GM21390 (cell line): ENCODE measurements around the gene DNAAF5.
A peak's percentile ranks its signal among the peaks of the same experiment; 100 is the strongest.

Experiments used
- ATAC-seq: cut with Tn5 transposase; IDR thresholded peaks from one replicate; pipeline ENCODE4 v1.9.1; 2021; ENCODE audit not compliant: unreplicated experiment

Gene DNAAF5

GRCh38 chr7:706721-707120 is 19.8 kb upstream of the DNAAF5 start:
- ATAC-seq, result no peak

- ATAC-seq, result no peak
These were observed 19.1 kb upstream of the DNAAF5 start for GRCh38 chr7:707296-708000.

GRCh38 chr7:710161-710560 is 16.3 kb upstream of the DNAAF5 start:
- ATAC-seq, result no peak

- ATAC-seq, result no peak
These were observed 15.2 kb upstream of the DNAAF5 start for GRCh38 chr7:711093-711921.

- ATAC-seq, result no peak
These were observed 14.5 kb upstream of the DNAAF5 start for GRCh38 chr7:711922-712380.

- no peak for ATAC-seq
These were observed 13.9 kb upstream of the DNAAF5 start for GRCh38 chr7:712381-713138.

- no peak for ATAC-seq
These were observed 13.4 kb upstream of the DNAAF5 start for GRCh38 chr7:713139-713457.

- ATAC-seq, result no peak
These were observed 12.8 kb upstream of the DNAAF5 start for GRCh38 chr7:713488-714230.

GRCh38 chr7:714251-714671 is 12.2 kb upstream of the DNAAF5 start:
- ATAC-seq, result no peak

- ATAC-seq, result no peak
These were observed 10.3 kb upstream of the DNAAF5 start for GRCh38 chr7:716222-716621.

- no peak for ATAC-seq
These were observed 9.9 kb upstream of the DNAAF5 start for GRCh38 chr7:716636-717035.

- no peak for ATAC-seq
These were observed 4.8 kb upstream of the DNAAF5 start for GRCh38 chr7:721619-722248.

GRCh38 chr7:723541-723940 is 3.0 kb upstream of the DNAAF5 start:
- ATAC-seq, result no peak

GRCh38 chr7:724298-724697 is 2.2 kb upstream of the DNAAF5 start:
- no peak for ATAC-seq

GRCh38 chr7:725223-726005 is 1.1 kb upstream of the DNAAF5 start:
- no peak for ATAC-seq

GRCh38 chr7:726854-727103 is 280 bp downstream of the DNAAF5 start:
- peak; percentile 21 for ATAC-seq

GRCh38 chr7:727104-727805 is 756 bp downstream of the DNAAF5 start, which contains the start of gene PRKAR1B:
PRKAR1B (minus strand) TSS chr7:727281; CDS start chr7:711505, 15,776 bp downstream.
- ATAC-seq, result peak; percentile 41

GRCh38 chr7:727806-728460 is 1.4 kb downstream of the DNAAF5 start:
- ATAC-seq, result no peak

- no peak for ATAC-seq
These were observed 2.1 kb downstream of the DNAAF5 start for GRCh38 chr7:728602-729001.
